ENCODE data around the gene IL36RN. TPM values are rescaled to one million over a fixed set of nuclear protein-coding genes. Genes with fewer than 3 reads are reported as not detected.

Gene IL36RN
- total RNA-seq, 1 donor from 2014 or later: 0.25 TPM

DNA sequence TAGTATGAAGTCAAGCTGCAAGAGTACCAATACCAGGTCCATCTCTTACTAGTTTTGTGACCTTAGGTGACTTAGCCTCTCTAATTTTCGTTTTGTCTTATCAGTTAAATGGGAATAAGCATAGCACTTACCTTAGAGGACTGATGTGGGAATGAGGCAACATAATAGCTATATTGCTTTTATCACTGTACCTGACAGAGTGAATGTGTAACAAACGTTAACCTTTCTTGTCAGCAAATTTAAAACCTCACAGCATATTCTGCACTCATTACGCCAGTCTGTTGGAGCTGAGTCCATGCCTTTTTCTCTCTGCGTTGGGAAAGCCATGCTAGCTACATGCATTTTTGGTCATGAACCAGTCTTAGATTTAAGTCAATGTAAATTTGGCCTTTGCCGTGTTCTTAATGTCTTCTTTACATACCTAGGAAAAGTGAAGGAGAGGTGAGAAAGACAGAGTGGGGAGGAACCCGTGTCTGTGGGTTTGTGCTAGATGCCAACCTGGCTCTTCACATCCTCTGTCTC is 6.5 kb upstream of the IL36RN start, which contains the start of gene IL36B:
Gene IL36B (minus strand): TSS at position 472 of the 522 bp plus-strand sequence.
- intact Hi-C loops (cut with DNase I): no loop called here
- DNase-seq (ENCODE audit: extremely low spot score in 2 of 2): no peak
- Histone ChIP-seq H3K9me3 (no peaks in the 10 kb centered on the region), H3K36me3 (no peaks in the 10 kb centered on the region), H3K4me1 (no peaks in the 10 kb centered on the region), H3K27ac (no peak within 1 kb of the TSS), H3K4me3 (no peak within 1 kb of the TSS), H3K27me3 (no peaks in the 10 kb centered on the region)
- TF ChIP-seq POLR2AphosphoS5 (IDR thresholded peaks at IDR 0.05; ENCODE audit: insufficient read depth in 1 of 2, low read depth in 1 of 2): no peak

DNA sequence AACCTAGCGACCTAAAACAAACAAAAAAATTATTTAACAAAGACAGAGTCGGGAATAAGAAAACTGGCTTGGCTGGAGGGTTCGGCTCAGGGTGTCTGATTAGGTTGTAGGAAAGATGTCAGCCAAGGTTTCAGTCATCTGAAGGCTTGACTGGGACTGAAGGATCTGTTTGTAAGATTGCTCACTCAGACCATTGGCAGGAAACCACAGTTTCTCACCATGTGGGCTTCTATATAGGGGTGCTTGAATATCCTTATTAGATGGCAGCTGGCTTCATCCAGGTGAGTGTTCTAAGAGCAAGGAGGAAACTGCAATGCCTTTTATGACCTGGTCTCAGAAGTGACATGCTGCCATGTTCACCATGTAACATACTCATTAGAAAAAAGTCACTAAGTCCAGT is 5.3 kb upstream of the IL36RN start:
- Histone ChIP-seq H3K9me3 (no peaks in the 10 kb centered on the region), H3K27ac (no peak overlapping the region), H3K36me3 (no peaks in the 10 kb centered on the region), H3K4me1 (no peaks in the 10 kb centered on the region), H3K4me3 (no peak overlapping the region), H3K27me3 (no peaks in the 10 kb centered on the region)
- TF ChIP-seq, protein P1, sequence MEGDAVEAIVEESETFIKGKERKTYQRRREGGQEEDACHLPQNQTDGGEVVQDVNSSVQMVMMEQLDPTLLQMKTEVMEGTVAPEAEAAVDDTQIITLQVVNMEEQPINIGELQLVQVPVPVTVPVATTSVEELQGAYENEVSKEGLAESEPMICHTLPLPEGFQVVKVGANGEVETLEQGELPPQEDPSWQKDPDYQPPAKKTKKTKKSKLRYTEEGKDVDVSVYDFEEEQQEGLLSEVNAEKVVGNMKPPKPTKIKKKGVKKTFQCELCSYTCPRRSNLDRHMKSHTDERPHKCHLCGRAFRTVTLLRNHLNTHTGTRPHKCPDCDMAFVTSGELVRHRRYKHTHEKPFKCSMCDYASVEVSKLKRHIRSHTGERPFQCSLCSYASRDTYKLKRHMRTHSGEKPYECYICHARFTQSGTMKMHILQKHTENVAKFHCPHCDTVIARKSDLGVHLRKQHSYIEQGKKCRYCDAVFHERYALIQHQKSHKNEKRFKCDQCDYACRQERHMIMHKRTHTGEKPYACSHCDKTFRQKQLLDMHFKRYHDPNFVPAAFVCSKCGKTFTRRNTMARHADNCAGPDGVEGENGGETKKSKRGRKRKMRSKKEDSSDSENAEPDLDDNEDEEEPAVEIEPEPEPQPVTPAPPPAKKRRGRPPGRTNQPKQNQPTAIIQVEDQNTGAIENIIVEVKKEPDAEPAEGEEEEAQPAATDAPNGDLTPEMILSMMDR (IDR thresholded peaks at IDR 0.05): no peak
- TF ChIP-seq POLR2AphosphoS5 (IDR thresholded peaks at IDR 0.05; ENCODE audit: insufficient read depth in 1 of 2, low read depth in 1 of 2) (no peak), POLR2A (IDR thresholded peaks at IDR 0.05) (no peak)
- intact Hi-C loops (cut with DNase I): no loop called here
- DNase-seq (ENCODE audit: extremely low spot score in 2 of 2): peak; percentile 40 to 42

DNA sequence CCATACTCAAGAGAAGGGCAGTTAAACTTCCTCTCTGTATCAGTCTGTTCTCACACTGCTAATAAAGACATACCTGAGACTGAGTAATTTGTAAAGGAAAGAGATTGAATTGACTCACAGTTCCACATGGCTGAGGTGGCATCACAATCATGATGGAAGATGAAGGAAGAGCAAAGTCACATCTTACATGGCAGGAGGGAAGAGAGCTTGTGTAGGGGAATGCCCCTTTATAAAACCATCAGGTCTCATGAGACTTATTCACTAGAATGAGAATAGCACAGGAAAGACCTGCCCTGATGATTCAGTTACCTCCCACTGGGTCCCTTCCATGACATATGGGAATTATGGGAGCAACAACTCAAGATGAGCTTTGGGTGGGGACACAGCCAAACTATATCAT is 4.9 kb upstream of the IL36RN start:
- Histone ChIP-seq H3K9me3 (no peaks in the 10 kb centered on the region), H3K27me3 (no peaks in the 10 kb centered on the region), H3K4me3 (no peak overlapping the region), H3K4me1 (no peaks in the 10 kb centered on the region), H3K27ac (no peak overlapping the region), H3K36me3 (no peaks in the 10 kb centered on the region)
- DNase-seq (ENCODE audit: extremely low spot score in 2 of 2): peak; percentile 22 to 42
- intact Hi-C loops (cut with DNase I): no loop called here
- TF ChIP-seq POLR2A (IDR thresholded peaks at IDR 0.05) (no peak), POLR2AphosphoS5 (IDR thresholded peaks at IDR 0.05; ENCODE audit: insufficient read depth in 1 of 2, low read depth in 1 of 2) (no peak)
- TF ChIP-seq, protein P1 (IDR thresholded peaks at IDR 0.05): no peak

DNA sequence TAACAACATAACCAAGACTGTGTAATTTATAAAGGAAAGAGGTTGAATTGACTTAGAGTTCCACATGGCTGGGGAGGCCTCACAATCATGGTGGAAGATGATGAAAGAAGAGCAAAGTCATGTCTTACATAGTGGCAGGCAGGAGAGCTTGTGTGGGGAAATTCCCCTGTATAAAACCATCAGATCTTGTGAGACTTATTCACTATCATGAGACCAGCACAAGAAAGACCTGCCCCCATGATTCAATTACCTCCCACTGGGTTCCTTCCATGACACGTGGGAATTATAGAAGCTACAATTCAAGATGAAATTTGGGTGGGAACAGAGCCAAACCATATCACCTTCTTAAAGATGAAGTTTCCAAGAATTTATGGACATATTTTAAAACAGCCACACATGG is 2.5 kb upstream of the IL36RN start:
- Histone ChIP-seq H3K4me3 (no peak overlapping the region), H3K27ac (no peak overlapping the region), H3K27me3 (no peaks in the 10 kb centered on the region), H3K9me3 (no peaks in the 10 kb centered on the region), H3K4me1 (no peaks in the 10 kb centered on the region), H3K36me3 (no peaks in the 10 kb centered on the region)
- TF ChIP-seq POLR2A (IDR thresholded peaks at IDR 0.05) (no peak), POLR2AphosphoS5 (IDR thresholded peaks at IDR 0.05; ENCODE audit: insufficient read depth in 1 of 2, low read depth in 1 of 2) (no peak)
- TF ChIP-seq, protein P1 (IDR thresholded peaks at IDR 0.05): no peak
- intact Hi-C loops (cut with DNase I): no loop called here
- DNase-seq (ENCODE audit: extremely low spot score in 2 of 2): peak in 1 of 2 donors; percentile 18

DNA sequence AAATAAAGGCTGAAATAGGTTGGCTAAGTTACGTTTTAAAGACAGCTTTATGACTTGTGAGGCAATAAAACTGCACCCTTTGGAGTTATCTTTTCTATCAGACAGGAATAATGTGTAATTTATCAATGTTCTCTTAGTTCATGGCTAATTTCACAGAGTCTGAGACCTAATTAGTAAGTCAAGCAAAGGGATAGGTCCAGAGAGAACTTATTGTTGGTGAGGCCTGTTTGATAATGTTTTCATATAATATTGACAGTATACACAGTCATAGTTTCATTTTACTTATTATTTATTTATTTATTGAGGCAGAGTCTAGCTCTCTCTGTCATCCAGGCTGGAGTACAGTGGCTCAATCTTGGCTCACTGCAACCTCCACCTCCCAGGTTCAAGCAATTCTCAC is 1.9 kb upstream of the IL36RN start:
- Histone ChIP-seq H3K36me3 (no peaks in the 10 kb centered on the region), H3K4me3 (no peak overlapping the region), H3K27me3 (no peaks in the 10 kb centered on the region), H3K9me3 (no peaks in the 10 kb centered on the region), H3K4me1 (no peaks in the 10 kb centered on the region), H3K27ac (no peak overlapping the region)
- DNase-seq (ENCODE audit: extremely low spot score in 2 of 2): no peak
- no peak for TF ChIP-seq POLR2AphosphoS5 (IDR thresholded peaks at IDR 0.05; ENCODE audit: insufficient read depth in 1 of 2, low read depth in 1 of 2)
- TF ChIP-seq, protein P1 (IDR thresholded peaks at IDR 0.05): no peak
- TF ChIP-seq POLR2A (IDR thresholded peaks at IDR 0.05): no peak
- intact Hi-C loops (cut with DNase I): no loop called here
